Stimulated activated CD8-positive, alpha-beta memory T cell treated with anti-CD3 and anti-CD28 coated beads, Interleukin-15, amount 100 ng/mL, for 48 hours (primary cell): Measurements from ENCODE around the gene SAFB2.
"Not testable (repeated sequence)": the region's sequence is repeated elsewhere in the genome, so short reads cannot be mapped to it uniquely, and the experiment has no call there.

Experiments used
- DNase-seq, 2 donors: peaks; one replicate each; pipeline ENCODE4 v3.0.0-alpha.2; 2020; ENCODE audit warnings: low read depth in 2 of 2

Gene SAFB2

GRCh38 chr19:5632657-5633056 lies 10.1 kb upstream of the SAFB2 start:
- no peak for DNase-seq

GRCh38 chr19:5632241-5632612 lies 9.7 kb upstream of the SAFB2 start:
- DNase-seq = no peak

- DNase-seq = no peak
Observed at GRCh38 chr19:5631567-5632240, 9.1 kb upstream of the SAFB2 start.

- no peak for DNase-seq
Observed at GRCh38 chr19:5628919-5629481, 6.4 kb upstream of the SAFB2 start.

- no peak for DNase-seq
Observed at GRCh38 chr19:5628461-5628860, 5.9 kb upstream of the SAFB2 start.

GRCh38 chr19:5627395-5627904 lies 4.9 kb upstream of the SAFB2 start:
- no peak for DNase-seq

- no peak for DNase-seq
Observed at GRCh38 chr19:5625641-5626040, 3.1 kb upstream of the SAFB2 start.

- no peak for DNase-seq
Observed at GRCh38 chr19:5624741-5625278, 2.2 kb upstream of the SAFB2 start.

- DNase-seq = no peak
Observed at GRCh38 chr19:5624018-5624663, 1.6 kb upstream of the SAFB2 start.

GRCh38 chr19:5623397-5624017 lies 931 bp upstream of the SAFB2 start:
- DNase-seq = no peak

GRCh38 chr19:5621945-5622464 lies 571 bp downstream of the SAFB2 start:
- no peak for DNase-seq

GRCh38 chr19:5621311-5621944 lies 1.1 kb downstream of the SAFB2 start:
- DNase-seq = no peak

GRCh38 chr19:5619946-5620345 lies 2.6 kb downstream of the SAFB2 start:
- no peak for DNase-seq

GRCh38 chr19:5618591-5618990 lies 4.0 kb downstream of the SAFB2 start:
- no peak for DNase-seq

GRCh38 chr19:5617080-5617479 lies 5.5 kb downstream of the SAFB2 start:
- DNase-seq = no peak

GRCh38 chr19:5615756-5616327 lies 6.7 kb downstream of the SAFB2 start:
- no peak for DNase-seq

- DNase-seq = no peak
Observed at GRCh38 chr19:5612891-5613865, 9.4 kb downstream of the SAFB2 start.

GRCh38 chr19:5609881-5610448 lies 12.6 kb downstream of the SAFB2 start:
- no peak for DNase-seq

GRCh38 chr19:5608766-5609165 lies 13.8 kb downstream of the SAFB2 start:
- DNase-seq = not testable (repeated sequence)

GRCh38 chr19:5608291-5608690 lies 14.3 kb downstream of the SAFB2 start:
- no peak for DNase-seq
